WTC11 (cell line): Measurements from ENCODE around the gene PFKFB3. TPM values are rescaled to one million over a fixed set of nuclear protein-coding genes. Genes with fewer than 3 reads are reported as not detected.
"Not testable (repeated sequence)": the region's sequence is repeated elsewhere in the genome, so short reads cannot be mapped to it uniquely, and the experiment has no call there.

ENCODE experiments used
- ATAC-seq: fragments of 200-7000 bp; cut with Tn5 transposase; 2 replicates; pipeline ENCODE4 v1.10.0; 2021; ENCODE audit warnings: mild to moderate bottlenecking, moderate library complexity
- CTCF ChIA-PET: fragments of 300-600 bp; sonication (Branson Sonifier 250); formaldehyde crosslinking; loops from one replicate; lab custom pipeline; 2021; ENCODE audit warnings: antibody characterized with exemption; lab: Charles Lee
- POLR2A ChIA-PET: fragments of 350-600 bp; sonication (Branson Sonifier 250); formaldehyde crosslinking; loops from one replicate; lab custom pipeline; 2021; ENCODE audit warnings: antibody characterized with exemption; lab: Charles Lee
- DNase-seq: peaks from one replicate; pipeline ENCODE4 v3.0.0; 2021; ENCODE audit warnings: low spot score
- H3K27ac Mint-ChIP-seq: 2 replicates; pipeline ENCODE4 v1.8.0; 2021; ENCODE audit warnings: mixed read lengths
- H3K27me3 Mint-ChIP-seq: 2 replicates; pipeline ENCODE4 v1.8.0; 2021; ENCODE audit warnings: low read depth, mild to moderate bottlenecking, moderate library complexity, mixed read lengths
- H3K36me3 Mint-ChIP-seq: 2 replicates; pipeline ENCODE4 v1.8.0; 2021; ENCODE audit warnings: mixed read lengths
- H3K4me1 Mint-ChIP-seq: 2 replicates; pipeline ENCODE4 v1.8.0; 2022; ENCODE audit warnings: mixed read lengths
- H3K4me3 Mint-ChIP-seq: 2 replicates; pipeline ENCODE4 v1.8.0; 2021; ENCODE audit warnings: mild to moderate bottlenecking, moderate library complexity, mixed read lengths
- H3K9me3 Mint-ChIP-seq: 2 replicates; pipeline ENCODE4 v1.8.0; 2021; ENCODE audit warnings: mixed read lengths
- ATF1 ChIP-seq: sonication (generic); formaldehyde crosslinking; IDR thresholded peaks from 2 replicates; pipeline ENCODE4 v1.8.1; 2023; ENCODE audit warnings: mild to moderate bottlenecking, moderate library complexity, missing genetic modification reagents
- CDX4 ChIP-seq: fragments of 250-450 bp; sonication (Bioruptor Pico); IDR thresholded peaks from 2 replicates; pipeline ENCODE4 v1.9.0; 2021; ENCODE audit warnings: moderate library complexity, mild to moderate bottlenecking, inconsistent platforms, borderline replicate concordance
- CREB1 ChIP-seq: sonication (generic); formaldehyde crosslinking; IDR thresholded peaks from 2 replicates; pipeline ENCODE4 v1.8.0; 2023; ENCODE audit warnings: mild to moderate bottlenecking, missing genetic modification reagents
- CREM ChIP-seq: sonication (generic); formaldehyde crosslinking; IDR thresholded peaks from 2 replicates; pipeline ENCODE4 v1.8.1; 2022; ENCODE audit warnings: mild to moderate bottlenecking, missing genetic modification reagents, moderate library complexity
- E2F5 ChIP-seq: sonication (generic); formaldehyde crosslinking; IDR thresholded peaks from 2 replicates; pipeline ENCODE4 v1.8.1; 2022; ENCODE audit warnings: mild to moderate bottlenecking, moderate library complexity, missing genetic modification reagents
- GTF2I ChIP-seq: fragments of 250-450 bp; sonication (Bioruptor Pico); conservative IDR thresholded peaks from 2 replicates; pipeline ENCODE4 v1.4.0; 2021; ENCODE audit warnings: mild to moderate bottlenecking
- KAT7 ChIP-seq: sonication (generic); formaldehyde crosslinking; IDR thresholded peaks from 2 replicates; pipeline ENCODE4 v1.8.1; 2023; ENCODE audit warnings: missing genetic modification reagents, mild to moderate bottlenecking, borderline replicate concordance
- MYBL2 ChIP-seq: sonication (generic); formaldehyde crosslinking; IDR thresholded peaks from 2 replicates; pipeline ENCODE4 v1.8.1; 2023; ENCODE audit warnings: mild to moderate bottlenecking, moderate library complexity, missing genetic modification reagents
- NFATC4 ChIP-seq: fragments of 250-450 bp; sonication (Bioruptor Pico); IDR thresholded peaks from 2 replicates; pipeline ENCODE4 v1.9.0; 2021; ENCODE audit warnings: mild to moderate bottlenecking
- NR3C1 ChIP-seq: sonication (generic); formaldehyde crosslinking; conservative IDR thresholded peaks from 2 replicates; pipeline ENCODE4 v1.8.1; 2023; ENCODE audit warnings: low read depth, mild to moderate bottlenecking, missing genetic modification reagents
- RORB ChIP-seq: fragments of 250-450 bp; sonication (Bioruptor Pico); IDR thresholded peaks from 2 replicates; pipeline ENCODE4 v1.9.0; 2021; ENCODE audit warnings: mild to moderate bottlenecking
- SMAD3 ChIP-seq: sonication (generic); formaldehyde crosslinking; IDR thresholded peaks from 2 replicates; pipeline ENCODE4 v1.8.0; 2022; ENCODE audit warnings: missing genetic modification reagents, mild to moderate bottlenecking, borderline replicate concordance
- SMAD4 ChIP-seq: sonication (generic); formaldehyde crosslinking; IDR thresholded peaks from 2 replicates; pipeline ENCODE4 v1.8.0; 2022; ENCODE audit warnings: mild to moderate bottlenecking, missing genetic modification reagents
- TEAD1 ChIP-seq: sonication (generic); formaldehyde crosslinking; IDR thresholded peaks from 2 replicates; pipeline ENCODE4 v1.8.0; 2022; ENCODE audit warnings: mild to moderate bottlenecking, missing genetic modification reagents
- TEAD4 ChIP-seq: sonication (generic); formaldehyde crosslinking; IDR thresholded peaks from 2 replicates; pipeline ENCODE4 v1.8.0; 2022; ENCODE audit warnings: mild to moderate bottlenecking, missing genetic modification reagents
- ZNF121 ChIP-seq: sonication (generic); formaldehyde crosslinking; IDR thresholded peaks from 2 replicates; pipeline ENCODE4 v1.8.0; 2023; ENCODE audit warnings: missing genetic modification reagents
- ZNF317 ChIP-seq: sonication (generic); formaldehyde crosslinking; IDR thresholded peaks from 2 replicates; pipeline ENCODE4 v1.8.1; 2023; ENCODE audit warnings: low read depth, mild to moderate bottlenecking, moderate library complexity, missing genetic modification reagents, borderline replicate concordance
- ZNF425 ChIP-seq: fragments of 250-450 bp; sonication (Bioruptor Pico); conservative IDR thresholded peaks from 2 replicates; pipeline ENCODE4 v1.9.0; 2021; ENCODE audit warnings: mild to moderate bottlenecking
- total RNA-seq: library from RNA; stranded (reverse); gene quantifications from 3 replicates; pipeline ENCODE4 v1.2.3, GENCODE V29; 2021
- TF ChIP-seq, protein P1 (sequence below): sonication (generic); formaldehyde crosslinking; IDR thresholded peaks from 2 replicates; pipeline ENCODE4 v1.8.1; 2023; ENCODE audit warnings: mild to moderate bottlenecking, missing genetic modification reagents, moderate library complexity
- TF ChIP-seq, protein P2 (sequence below): sonication (generic); formaldehyde crosslinking; IDR thresholded peaks from 2 replicates; pipeline ENCODE4 v1.8.0; 2022; ENCODE audit warnings: mild to moderate bottlenecking, missing genetic modification reagents
- TF ChIP-seq, protein P3 (sequence below): sonication (generic); formaldehyde crosslinking; IDR thresholded peaks from 2 replicates; pipeline ENCODE4 v1.8.0; 2022; ENCODE audit warnings: mild to moderate bottlenecking, missing genetic modification reagents
- TF ChIP-seq, protein P4 (sequence below): sonication (generic); formaldehyde crosslinking; IDR thresholded peaks from 2 replicates; pipeline ENCODE4 v1.8.1; 2023; ENCODE audit warnings: mild to moderate bottlenecking, missing genetic modification reagents, moderate library complexity
- TF ChIP-seq, protein P5 (sequence below): fragments of 250-450 bp; sonication (Bioruptor Pico); IDR thresholded peaks from 2 replicates; pipeline ENCODE4 v2.1.2; 2022; ENCODE audit warnings: mild to moderate bottlenecking, moderate library complexity
- TF ChIP-seq, protein P6 (sequence below): sonication (generic); formaldehyde crosslinking; IDR thresholded peaks from 2 replicates; pipeline ENCODE4 v1.8.0; 2023; ENCODE audit warnings: mild to moderate bottlenecking, missing genetic modification reagents

PFKFB3 gene
- total RNA-seq, 1 experiment from 2014 or later: 30.6 TPM

GRCh38 chr10:6196524-6196923, 6.2 kb upstream of the PFKFB3 start:
- H3K36me3 Mint-ChIP-seq, H3K9me3 Mint-ChIP-seq, ATAC-seq, DNase-seq, H3K4me3 Mint-ChIP-seq, CTCF ChIA-PET, H3K27ac Mint-ChIP-seq: not testable (repeated sequence)
- peak; percentile 44; the same call in 1 of the 2 replicates for TF ChIP-seq ZNF121 (CRISPR knock-in tag)
- H3K27me3 Mint-ChIP-seq: peaks cover 37% of the 10 kb centered on the region
- POLR2A ChIA-PET: interaction anchor here (0.6 kb wide), 1 partner anchor 592 kb away, joined by 3 read pairs; no protein-coding TSS in a partner anchor
- H3K4me1 Mint-ChIP-seq: peaks cover 12% of the 10 kb centered on the region

DNA sequence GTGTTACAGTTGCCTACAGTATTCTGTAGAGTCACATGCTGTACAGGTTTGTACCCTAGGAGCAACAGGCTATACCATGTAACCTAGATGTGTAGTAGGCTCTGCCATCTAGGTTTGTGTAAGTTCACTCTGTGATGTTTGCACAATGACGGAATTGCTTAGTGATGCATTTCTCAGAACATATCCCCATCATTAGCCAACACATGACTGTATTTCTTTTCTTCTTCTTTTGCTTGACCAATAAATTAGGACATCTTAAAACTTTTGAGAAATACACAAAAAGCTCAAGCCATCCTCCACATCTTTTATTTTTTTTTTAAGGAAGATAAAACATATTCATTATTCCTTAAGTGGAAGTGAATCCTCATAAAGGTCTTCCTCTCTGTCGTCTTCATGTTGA, 5.4 kb upstream of the PFKFB3 start:
- H3K4me3 Mint-ChIP-seq: no peak overlapping the region
- peaks cover 14% of the 10 kb centered on the region for H3K4me1 Mint-ChIP-seq
- no peaks in the 10 kb centered on the region for H3K36me3 Mint-ChIP-seq
- DNase-seq (no peak), ATAC-seq (no peak)
- ChIA-PET CTCF (no interaction called here), POLR2A (no interaction called here)
- H3K9me3 Mint-ChIP-seq: no peaks in the 10 kb centered on the region
- TF ChIP-seq TEAD1 (CRISPR knock-in tag) (no peak), ZNF121 (CRISPR knock-in tag) (no peak), GTF2I (CRISPR knock-in tag) (no peak), CREM (no peak), KAT7 (no peak), ZNF425 (CRISPR knock-in tag) (no peak), SMAD4 (CRISPR knock-in tag) (no peak), CREB1 (CRISPR knock-in tag) (no peak), ZNF317 (no peak), MYBL2 (CRISPR knock-in tag) (no peak), TEAD4 (CRISPR knock-in tag) (no peak), NFATC4 (CRISPR knock-in tag) (no peak)
- TF ChIP-seq, protein P1, sequence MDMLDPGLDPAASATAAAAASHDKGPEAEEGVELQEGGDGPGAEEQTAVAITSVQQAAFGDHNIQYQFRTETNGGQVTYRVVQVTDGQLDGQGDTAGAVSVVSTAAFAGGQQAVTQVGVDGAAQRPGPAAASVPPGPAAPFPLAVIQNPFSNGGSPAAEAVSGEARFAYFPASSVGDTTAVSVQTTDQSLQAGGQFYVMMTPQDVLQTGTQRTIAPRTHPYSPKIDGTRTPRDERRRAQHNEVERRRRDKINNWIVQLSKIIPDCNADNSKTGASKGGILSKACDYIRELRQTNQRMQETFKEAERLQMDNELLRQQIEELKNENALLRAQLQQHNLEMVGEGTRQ: no peak
- TF ChIP-seq, protein P2, sequence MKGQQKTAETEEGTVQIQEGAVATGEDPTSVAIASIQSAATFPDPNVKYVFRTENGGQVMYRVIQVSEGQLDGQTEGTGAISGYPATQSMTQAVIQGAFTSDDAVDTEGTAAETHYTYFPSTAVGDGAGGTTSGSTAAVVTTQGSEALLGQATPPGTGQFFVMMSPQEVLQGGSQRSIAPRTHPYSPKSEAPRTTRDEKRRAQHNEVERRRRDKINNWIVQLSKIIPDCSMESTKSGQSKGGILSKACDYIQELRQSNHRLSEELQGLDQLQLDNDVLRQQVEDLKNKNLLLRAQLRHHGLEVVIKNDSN: no peak
- TF ChIP-seq, protein P3, sequence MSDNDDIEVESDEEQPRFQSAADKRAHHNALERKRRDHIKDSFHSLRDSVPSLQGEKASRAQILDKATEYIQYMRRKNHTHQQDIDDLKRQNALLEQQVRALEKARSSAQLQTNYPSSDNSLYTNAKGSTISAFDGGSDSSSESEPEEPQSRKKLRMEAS (CRISPR knock-in tag): no peak
- peaks cover 45% of the 10 kb centered on the region for H3K27me3 Mint-ChIP-seq
- H3K27ac Mint-ChIP-seq: no peak overlapping the region

DNA sequence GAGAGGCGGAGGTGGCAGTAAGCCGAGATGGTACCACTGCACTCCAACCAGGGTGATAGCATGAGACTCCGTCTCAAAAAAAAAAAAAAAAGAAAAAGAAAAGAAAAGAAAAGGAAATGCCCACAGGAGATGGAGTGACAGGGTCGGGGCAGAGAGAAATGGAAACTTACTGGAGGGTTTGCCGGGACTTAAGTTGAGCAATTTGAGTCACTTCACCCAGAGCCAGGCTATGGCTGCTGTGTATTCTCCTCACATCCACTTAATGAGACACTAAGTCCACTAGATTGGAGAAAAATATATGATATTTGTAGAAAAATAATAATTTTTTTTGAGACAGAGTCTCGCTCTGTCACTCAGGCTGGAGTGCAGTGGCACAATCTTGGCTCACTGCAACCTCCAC, 4.6 kb upstream of the PFKFB3 start:
- H3K9me3 Mint-ChIP-seq: no peaks in the 10 kb centered on the region
- no peaks in the 10 kb centered on the region for H3K36me3 Mint-ChIP-seq
- no peak overlapping the region for H3K4me3 Mint-ChIP-seq
- no peak for DNase-seq
- H3K27me3 Mint-ChIP-seq: peaks cover 46% of the 10 kb centered on the region
- no peak overlapping the region for H3K27ac Mint-ChIP-seq
- CTCF ChIA-PET: no interaction called here
- no peak for ATAC-seq
- peaks cover 14% of the 10 kb centered on the region for H3K4me1 Mint-ChIP-seq
- POLR2A ChIA-PET: no interaction called here
- TF ChIP-seq ATF1 (CRISPR knock-in tag) (no peak), CDX4 (CRISPR knock-in tag) (no peak), SMAD3 (no peak), SMAD4 (CRISPR knock-in tag) (no peak), NR3C1 (CRISPR knock-in tag) (no peak), E2F5 (no peak), RORB (CRISPR knock-in tag) (no peak)
- TF ChIP-seq, protein P4, sequence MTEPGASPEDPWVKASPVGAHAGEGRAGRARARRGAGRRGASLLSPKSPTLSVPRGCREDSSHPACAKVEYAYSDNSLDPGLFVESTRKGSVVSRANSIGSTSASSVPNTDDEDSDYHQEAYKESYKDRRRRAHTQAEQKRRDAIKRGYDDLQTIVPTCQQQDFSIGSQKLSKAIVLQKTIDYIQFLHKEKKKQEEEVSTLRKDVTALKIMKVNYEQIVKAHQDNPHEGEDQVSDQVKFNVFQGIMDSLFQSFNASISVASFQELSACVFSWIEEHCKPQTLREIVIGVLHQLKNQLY (CRISPR knock-in tag): no peak
- TF ChIP-seq, protein P5, sequence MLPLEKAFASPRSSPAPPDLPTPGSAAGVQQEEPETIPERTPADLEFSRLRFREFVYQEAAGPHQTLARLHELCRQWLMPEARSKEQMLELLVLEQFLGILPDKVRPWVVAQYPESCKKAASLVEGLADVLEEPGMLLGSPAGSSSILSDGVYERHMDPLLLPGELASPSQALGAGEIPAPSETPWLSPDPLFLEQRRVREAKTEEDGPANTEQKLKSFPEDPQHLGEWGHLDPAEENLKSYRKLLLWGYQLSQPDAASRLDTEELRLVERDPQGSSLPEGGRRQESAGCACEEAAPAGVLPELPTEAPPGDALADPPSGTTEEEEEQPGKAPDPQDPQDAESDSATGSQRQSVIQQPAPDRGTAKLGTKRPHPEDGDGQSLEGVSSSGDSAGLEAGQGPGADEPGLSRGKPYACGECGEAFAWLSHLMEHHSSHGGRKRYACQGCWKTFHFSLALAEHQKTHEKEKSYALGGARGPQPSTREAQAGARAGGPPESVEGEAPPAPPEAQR (CRISPR knock-in tag): no peak
- TF ChIP-seq, protein P6, sequence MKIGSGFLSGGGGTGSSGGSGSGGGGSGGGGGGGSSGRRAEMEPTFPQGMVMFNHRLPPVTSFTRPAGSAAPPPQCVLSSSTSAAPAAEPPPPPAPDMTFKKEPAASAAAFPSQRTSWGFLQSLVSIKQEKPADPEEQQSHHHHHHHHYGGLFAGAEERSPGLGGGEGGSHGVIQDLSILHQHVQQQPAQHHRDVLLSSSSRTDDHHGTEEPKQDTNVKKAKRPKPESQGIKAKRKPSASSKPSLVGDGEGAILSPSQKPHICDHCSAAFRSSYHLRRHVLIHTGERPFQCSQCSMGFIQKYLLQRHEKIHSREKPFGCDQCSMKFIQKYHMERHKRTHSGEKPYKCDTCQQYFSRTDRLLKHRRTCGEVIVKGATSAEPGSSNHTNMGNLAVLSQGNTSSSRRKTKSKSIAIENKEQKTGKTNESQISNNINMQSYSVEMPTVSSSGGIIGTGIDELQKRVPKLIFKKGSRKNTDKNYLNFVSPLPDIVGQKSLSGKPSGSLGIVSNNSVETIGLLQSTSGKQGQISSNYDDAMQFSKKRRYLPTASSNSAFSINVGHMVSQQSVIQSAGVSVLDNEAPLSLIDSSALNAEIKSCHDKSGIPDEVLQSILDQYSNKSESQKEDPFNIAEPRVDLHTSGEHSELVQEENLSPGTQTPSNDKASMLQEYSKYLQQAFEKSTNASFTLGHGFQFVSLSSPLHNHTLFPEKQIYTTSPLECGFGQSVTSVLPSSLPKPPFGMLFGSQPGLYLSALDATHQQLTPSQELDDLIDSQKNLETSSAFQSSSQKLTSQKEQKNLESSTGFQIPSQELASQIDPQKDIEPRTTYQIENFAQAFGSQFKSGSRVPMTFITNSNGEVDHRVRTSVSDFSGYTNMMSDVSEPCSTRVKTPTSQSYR: no peak
